HCT116 (cell line): ENCODE measurements around the gene FLT4. TPM values are rescaled to one million over a fixed set of nuclear protein-coding genes. Genes with fewer than 3 reads are reported as not detected.

ENCODE experiments used
- ATAC-seq: fragments of 200-7000 bp; cut with Tn5 transposase; 2 replicates; pipeline ENCODE4 v1.9.1; 2020; ENCODE audit warnings: mild to moderate bottlenecking, moderate library complexity
- BruUV-seq: library from RNA; stranded (reverse); fragments of 400-500 nt; replicated peaks from 2 replicates; lab custom pipeline; 2021; lab: Mats Ljungman, UMichigan
- CTCF ChIA-PET: fragments of 300-600 bp; sonication (Branson Sonifier 250); formaldehyde crosslinking; loops from one replicate; lab custom pipeline; 2021; ENCODE audit warnings: antibody characterized with exemption; lab: Charles Lee
- POLR2A ChIA-PET: fragments of 300-600, 350-600 bp; sonication (Branson Sonifier 250); formaldehyde crosslinking; loops from one replicate; lab custom pipeline; 2021; ENCODE audit warnings: antibody characterized with exemption; lab: Charles Lee
- RAD21 ChIA-PET, 2 experiments: fragments of 300-600 bp; sonication (Branson Sonifier 250); formaldehyde crosslinking; loops; one replicate each; lab custom pipeline; 2023; ENCODE audit warnings: low total read pairs in 2 of 2; ENCODE audit not compliant: uncharacterized antibody in 2 of 2, unreplicated experiment in 2 of 2, low non-redundant PET in 1 of 2; lab: Charles Lee
- DNase-seq: peaks from one replicate; pipeline ENCODE4 v3.0.0-alpha.2; 2010; ENCODE audit warnings: low read depth, low spot score
- H2AFZ ChIP-seq: fragments of 200-600 bp; shearing (Covaris generic), sonication (generic); 2 replicates; pipeline ENCODE4 v1.6.1; 2017; ENCODE audit warnings: low read depth, mixed run types, mixed read lengths, antibody characterized with exemption, low read length; ENCODE audit not compliant: poor library complexity, severe bottlenecking
- H3K27ac ChIP-seq: 2 replicates; pipeline ENCODE4 v1.5.1; 2012; ENCODE audit warnings: low read depth, low read length
- H3K27me3 ChIP-seq: fragments of 200-600 bp; sonication (generic); 2 replicates; pipeline ENCODE4 v1.6.1; 2016; ENCODE audit warnings: mixed run types, low read length, mixed read lengths; ENCODE audit not compliant: insufficient read depth
- H3K36me3 ChIP-seq, 2 experiments: fragments of 200-500 bp in 1 of 2; fragments of 200-600 bp in 1 of 2; sonication (Bioruptor generic) in 1 of 2; sonication (generic) in 1 of 2; 2 replicates each; pipeline versions ENCODE4 v1.5.1 to v1.6.1; 2014 to 2016; ENCODE audit warnings: low read length in 2 of 2, inconsistent platforms in 1 of 2, mixed read lengths in 1 of 2, mixed run types in 1 of 2; ENCODE audit not compliant: insufficient read depth in 2 of 2, control insufficient read depth in 1 of 2
- H3K4me1 ChIP-seq, 2 experiments: fragments of 200-600 bp in 1 of 2; sonication (generic) in 1 of 2; 2 replicates each; pipeline versions ENCODE4 v1.5.1 to v1.6.1; 2012 to 2017; ENCODE audit warnings: low read length in 2 of 2, inconsistent platforms in 1 of 2, mild to moderate bottlenecking in 1 of 2, mixed read lengths in 1 of 2, mixed run types in 1 of 2, moderate library complexity in 1 of 2; ENCODE audit not compliant: insufficient read depth in 2 of 2, control insufficient read depth in 1 of 2
- H3K4me2 ChIP-seq: fragments of 200-600 bp; sonication (generic); 2 replicates; pipeline ENCODE4 v1.6.1; 2017; ENCODE audit warnings: mixed run types, low read length, mixed read lengths
- H3K4me3 ChIP-seq, 2 experiments: fragments of 200-600 bp in 1 of 2; sonication (generic) in 1 of 2; replicated peaks in 1 of 2; 2 replicates each; pipeline ENCODE4 v1.5.1; 2011 to 2016; ENCODE audit warnings: low read length in 2 of 2, control low read depth in 1 of 2, low read depth in 1 of 2, mild to moderate bottlenecking in 1 of 2, mixed read lengths in 1 of 2, mixed run types in 1 of 2
- H3K79me2 ChIP-seq: fragments of 200-600 bp; sonication (generic); 2 replicates; pipeline ENCODE4 v1.6.1; 2017; ENCODE audit warnings: mild to moderate bottlenecking, mixed run types, low read length, moderate library complexity, mixed read lengths; ENCODE audit not compliant: insufficient read depth
- H3K9ac ChIP-seq: fragments of 200-600 bp; sonication (generic); 2 replicates; pipeline ENCODE4 v1.6.1; 2016; ENCODE audit warnings: low read length, mixed read lengths
- H3K9me2 ChIP-seq: fragments of 200-600 bp; sonication (generic), shearing (Covaris generic); 2 replicates; pipeline ENCODE4 v1.6.1; 2017; ENCODE audit warnings: mixed run types, mild to moderate bottlenecking, moderate library complexity; ENCODE audit not compliant: insufficient read depth
- H3K9me3 ChIP-seq, 2 experiments: fragments of 200-500 bp in 1 of 2; fragments of 200-600 bp in 1 of 2; sonication (Bioruptor generic) in 1 of 2; sonication (generic) in 1 of 2; 2 replicates each; pipeline ENCODE4 v1.6.1; 2014 to 2017; ENCODE audit warnings: low read length in 2 of 2, mixed read lengths in 2 of 2, inconsistent platforms in 1 of 2, low read depth in 1 of 2, mild to moderate bottlenecking in 1 of 2, mixed run types in 1 of 2, moderate library complexity in 1 of 2; ENCODE audit not compliant: control insufficient read depth in 1 of 2, insufficient read depth in 1 of 2
- H4K20me1 ChIP-seq: fragments of 200-600 bp; sonication (generic), shearing (Covaris generic); 2 replicates; pipeline ENCODE4 v1.6.1; 2017; ENCODE audit warnings: mixed run types, mild to moderate bottlenecking, moderate library complexity; ENCODE audit not compliant: insufficient read depth
- ELF1 ChIP-seq: IDR thresholded peaks from 2 replicates; pipeline ENCODE4 v1.6.1; 2012; ENCODE audit warnings: low read depth, borderline replicate concordance
- EZH2 ChIP-seq: fragments of 200-600 bp; sonication (generic); IDR thresholded peaks from 2 replicates; pipeline ENCODE4 v1.6.1; 2017; ENCODE audit warnings: antibody characterized with exemption, mixed run types
- POLR2A ChIP-seq: IDR thresholded peaks from 2 replicates; pipeline ENCODE4 v1.7.0; 2011; ENCODE audit warnings: borderline replicate concordance; ENCODE audit not compliant: insufficient read depth, insufficient read length; ENCODE audit errors: extremely low read depth
- POLR2AphosphoS5 ChIP-seq: IDR thresholded peaks from 2 replicates; pipeline ENCODE4 v1.6.1; 2011; ENCODE audit warnings: mild to moderate bottlenecking, low read depth, low read length, moderate library complexity
- RAD21 ChIP-seq: IDR thresholded peaks from 2 replicates; pipeline ENCODE4 v1.6.1; 2012; ENCODE audit warnings: low read depth, mild to moderate bottlenecking
- SIN3A ChIP-seq: IDR thresholded peaks from 2 replicates; pipeline ENCODE4 v1.6.1; 2012; ENCODE audit warnings: low read depth
- SP1 ChIP-seq: IDR thresholded peaks from 2 replicates; pipeline ENCODE4 v1.6.1; 2012; ENCODE audit warnings: low read depth
- SRF ChIP-seq: IDR thresholded peaks from 2 replicates; pipeline ENCODE4 v1.6.1; 2012; ENCODE audit warnings: low read depth
- YY1 ChIP-seq: IDR thresholded peaks from 2 replicates; pipeline ENCODE4 v1.6.1; 2011; ENCODE audit warnings: low read length, low read depth, moderate library complexity, mild to moderate bottlenecking; ENCODE audit not compliant: insufficient replicate concordance; ENCODE audit errors: extremely low read depth
- intact Hi-C: fragments of 100-400 bp; cut with micrococcal nuclease; formaldehyde crosslinking; loops from 2 replicates; pipeline ENCODE4 v1.10.0; 2022
- total RNA-seq: library from RNA; stranded (reverse); gene quantifications from one replicate; pipeline ENCODE4 v1.2.1, GENCODE V29; 2021; ENCODE audit not compliant: unreplicated experiment

Gene FLT4
- total RNA-seq, 1 experiment from 2014 or later = 0.17 TPM

DNA sequence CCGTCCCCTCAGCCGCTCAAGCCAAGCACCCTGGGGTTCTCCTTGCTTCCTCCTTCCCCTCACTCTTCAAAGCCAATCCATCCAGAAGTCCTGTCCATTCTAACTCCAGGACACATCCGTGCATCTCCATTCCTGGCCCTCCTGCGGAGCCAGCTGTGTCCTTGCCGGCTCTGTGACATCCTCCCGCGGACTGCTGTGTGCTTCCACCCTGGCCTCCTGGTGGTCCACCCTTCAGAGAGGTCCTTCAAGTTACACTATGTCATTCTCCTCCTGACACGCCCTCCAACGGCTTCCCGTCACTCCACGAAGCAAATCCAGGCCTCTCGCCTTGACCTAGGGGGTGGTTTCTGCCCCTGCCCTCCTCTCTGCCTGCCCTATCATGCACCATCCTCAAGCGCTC lies 45.1 kb downstream of the FLT4 start:
- H3K9me3 ChIP-seq = no peaks in the 10 kb centered on the region
- ATAC-seq (no peak), DNase-seq (no peak)
- no peak overlapping the region for H2AFZ ChIP-seq
- 0 out of 4 replicates have a peak, but pooled peaks cover 0 to 3% of the 10 kb centered on the region in 2 experiments for H3K4me1 ChIP-seq
- no peak overlapping the region for H3K27ac ChIP-seq
- TF ChIP-seq RAD21 = no peak
- TF ChIP-seq EZH2 = no peak
- TF ChIP-seq YY1 = no peak
- TF ChIP-seq SIN3A = no peak
- no peak for TF ChIP-seq ELF1
- intact Hi-C loops = no loop called here
- H3K79me2 ChIP-seq = no peaks in the 10 kb centered on the region
- BruUV-seq = no TSS peak
- ChIA-PET POLR2A (no interaction called here), RAD21 (no interaction called here), CTCF (no interaction called here)
- H3K4me3 ChIP-seq = no peak overlapping the region
- H3K4me2 ChIP-seq = no peak overlapping the region
- H3K27me3 ChIP-seq = no peaks in the 10 kb centered on the region
- H3K36me3 ChIP-seq = no peaks in the 10 kb centered on the region
- no peak overlapping the region for H3K9ac ChIP-seq
- H3K9me2 ChIP-seq = no peaks in the 10 kb centered on the region
- H4K20me1 ChIP-seq = no peaks in the 10 kb centered on the region

- Histone ChIP-seq H3K4me3 (no peak overlapping the region), H3K27me3 (no peaks in the 10 kb centered on the region), H4K20me1 (no peaks in the 10 kb centered on the region), H2AFZ (no peak overlapping the region), H3K4me1 (0 out of 4 replicates have a peak, but pooled peaks cover 0 to 3% of the 10 kb centered on the region in 2 experiments)
- no peak for ATAC-seq
- CTCF ChIA-PET = no interaction called here
- TF ChIP-seq SP1 (no peak), SRF (no peak), POLR2A (no peak), POLR2AphosphoS5 (no peak), RAD21 (no peak)
- TF ChIP-seq, all 23 proteins: peak for 0
- Histone ChIP-seq H3K4me2 (no peak overlapping the region), H3K27ac (no peak overlapping the region), H3K9ac (no peak overlapping the region), H3K9me2 (no peaks in the 10 kb centered on the region), H3K9me3 (no peaks in the 10 kb centered on the region), H3K36me3 (no peaks in the 10 kb centered on the region), H3K79me2 (no peaks in the 10 kb centered on the region)
- no peak for DNase-seq
- BruUV-seq = no TSS peak
- RAD21 ChIA-PET = no interaction called here
- intact Hi-C loops = no loop called here
- POLR2A ChIA-PET = no interaction called here
Measured at GRCh38 chr5:180603076-180603594, 46.3 kb downstream of the FLT4 start.
